ENCODE measurements around the gene TRAK1. TPM values are rescaled to one million over a fixed set of nuclear protein-coding genes. Genes with fewer than 3 reads are reported as not detected.

Gene TRAK1
- total RNA-seq, 1 donor from 2014 or later: 49.2 TPM

DNA sequence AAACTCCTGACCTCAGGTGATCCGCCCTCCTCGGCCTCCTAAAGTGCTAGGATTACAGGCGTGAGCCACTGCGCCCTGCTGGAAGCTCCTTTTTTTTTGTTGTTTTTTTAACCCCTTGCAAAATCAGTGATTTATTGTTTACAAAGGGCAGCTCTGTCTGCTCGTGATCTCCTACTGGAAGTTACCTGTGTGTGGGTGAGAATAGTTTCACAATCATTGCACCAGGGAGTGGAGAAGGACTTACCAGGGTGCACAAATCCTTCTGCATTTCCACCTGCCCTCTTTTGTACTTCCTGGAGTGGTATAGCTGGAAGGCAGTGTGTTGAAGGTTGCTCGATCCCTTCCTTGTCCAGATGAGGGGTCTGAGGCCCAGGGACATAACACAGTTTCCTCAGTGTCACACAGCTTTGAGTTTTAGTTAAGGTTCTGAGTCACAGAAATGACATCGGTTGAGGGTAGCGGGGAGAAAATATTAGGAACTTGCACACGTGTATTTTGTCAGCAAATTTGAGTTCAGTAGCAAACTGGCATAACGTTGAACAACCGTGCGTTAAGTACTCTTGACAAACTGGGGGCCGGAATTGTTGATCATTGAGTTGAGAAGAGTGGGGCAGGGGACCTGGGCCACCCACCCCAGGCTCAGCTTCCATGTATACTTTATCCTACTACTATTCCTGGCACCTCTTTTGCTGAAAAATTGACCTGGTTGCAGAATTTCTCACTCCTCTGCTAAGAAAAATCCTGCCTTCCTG lies 11.3 kb upstream of the TRAK1 start:
- Mint-ChIP-seq H3K36me3 (peaks cover 9% of the 10 kb centered on the region), H3K27me3 (no peaks in the 10 kb centered on the region), H3K9me3 (no peaks in the 10 kb centered on the region), H3K27ac (peak overlapping the region; percentile 80), H3K4me1 (ENCODE audit: unreplicated experiment) (peaks cover 22% of the 10 kb centered on the region), H3K4me3 (peak overlapping the region; percentile 7)
- TF ChIP-seq, protein P1, sequence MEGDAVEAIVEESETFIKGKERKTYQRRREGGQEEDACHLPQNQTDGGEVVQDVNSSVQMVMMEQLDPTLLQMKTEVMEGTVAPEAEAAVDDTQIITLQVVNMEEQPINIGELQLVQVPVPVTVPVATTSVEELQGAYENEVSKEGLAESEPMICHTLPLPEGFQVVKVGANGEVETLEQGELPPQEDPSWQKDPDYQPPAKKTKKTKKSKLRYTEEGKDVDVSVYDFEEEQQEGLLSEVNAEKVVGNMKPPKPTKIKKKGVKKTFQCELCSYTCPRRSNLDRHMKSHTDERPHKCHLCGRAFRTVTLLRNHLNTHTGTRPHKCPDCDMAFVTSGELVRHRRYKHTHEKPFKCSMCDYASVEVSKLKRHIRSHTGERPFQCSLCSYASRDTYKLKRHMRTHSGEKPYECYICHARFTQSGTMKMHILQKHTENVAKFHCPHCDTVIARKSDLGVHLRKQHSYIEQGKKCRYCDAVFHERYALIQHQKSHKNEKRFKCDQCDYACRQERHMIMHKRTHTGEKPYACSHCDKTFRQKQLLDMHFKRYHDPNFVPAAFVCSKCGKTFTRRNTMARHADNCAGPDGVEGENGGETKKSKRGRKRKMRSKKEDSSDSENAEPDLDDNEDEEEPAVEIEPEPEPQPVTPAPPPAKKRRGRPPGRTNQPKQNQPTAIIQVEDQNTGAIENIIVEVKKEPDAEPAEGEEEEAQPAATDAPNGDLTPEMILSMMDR (conservative IDR thresholded peaks at IDR 0.05): no peak
- DNase-seq (ENCODE audit: extremely low spot score, unreplicated experiment): no peak

DNA sequence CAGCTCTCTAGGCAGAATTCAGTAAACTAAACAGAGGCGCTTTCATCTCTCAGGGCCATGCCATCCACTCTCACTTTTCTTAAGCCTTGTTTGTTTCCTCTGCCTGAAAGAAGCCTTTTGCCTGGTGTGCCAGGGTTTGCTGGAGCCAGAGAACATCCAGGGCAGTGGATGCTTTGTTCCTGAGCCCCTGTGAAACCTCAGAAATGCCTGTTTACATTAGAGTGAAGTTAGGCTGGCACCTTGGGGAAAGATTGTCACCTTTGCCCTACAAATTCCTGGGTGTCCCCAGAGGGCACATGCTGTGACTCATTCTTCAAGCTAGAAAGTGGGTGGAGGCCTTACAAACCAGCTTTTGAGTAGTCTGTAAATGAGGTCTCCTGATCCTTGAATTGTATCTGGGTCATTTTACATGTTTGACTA lies 10.7 kb upstream of the TRAK1 start:
- no peak for DNase-seq (ENCODE audit: extremely low spot score, unreplicated experiment)
- peak overlapping the region; percentile 80 for H3K27ac Mint-ChIP-seq
- TF ChIP-seq, protein P1 (conservative IDR thresholded peaks at IDR 0.05): no peak
- H3K9me3 Mint-ChIP-seq: no peaks in the 10 kb centered on the region
- peaks cover 9% of the 10 kb centered on the region for H3K36me3 Mint-ChIP-seq
- H3K4me1 Mint-ChIP-seq (ENCODE audit: unreplicated experiment): peaks cover 25% of the 10 kb centered on the region
- H3K4me3 Mint-ChIP-seq: peak overlapping the region; percentile 59
- H3K27me3 Mint-ChIP-seq: no peaks in the 10 kb centered on the region

DNA sequence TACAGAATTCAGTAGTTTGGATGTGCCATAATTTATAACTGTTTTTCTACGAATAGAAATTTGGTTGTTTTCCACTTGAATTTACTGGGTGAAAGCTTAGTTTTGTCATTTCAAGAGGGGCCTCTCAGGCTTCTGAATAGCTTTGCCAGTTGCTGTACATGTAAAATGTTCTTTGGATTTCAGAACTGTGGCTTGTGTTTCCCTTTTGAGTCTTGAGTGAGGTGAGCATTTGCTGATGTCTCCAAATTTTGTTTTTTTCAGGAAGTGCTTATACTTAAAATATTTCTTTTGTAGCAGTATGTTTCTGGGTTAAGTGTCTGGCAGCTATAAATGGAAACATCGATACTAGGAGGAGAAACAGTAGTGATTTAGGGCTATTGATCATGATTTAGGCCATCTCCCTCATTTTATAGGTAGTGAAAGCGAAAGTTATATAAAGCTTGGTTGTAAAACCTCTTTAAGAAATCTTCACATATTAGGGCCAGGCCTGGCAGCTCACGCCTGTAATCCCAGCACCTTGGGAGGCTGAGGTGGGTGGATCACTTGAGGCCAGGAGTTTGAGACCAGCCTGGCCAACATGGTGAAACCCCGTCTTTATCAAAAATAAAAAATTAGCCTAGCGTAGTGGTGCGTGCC lies 9.2 kb upstream of the TRAK1 start:
- H3K36me3 Mint-ChIP-seq: peaks cover 3% of the 10 kb centered on the region
- H3K27ac Mint-ChIP-seq: peak overlapping the region; percentile 37
- no peak overlapping the region for H3K4me3 Mint-ChIP-seq
- TF ChIP-seq, protein P1 (conservative IDR thresholded peaks at IDR 0.05): no peak
- no peak for DNase-seq (ENCODE audit: extremely low spot score, unreplicated experiment)
- no peaks in the 10 kb centered on the region for H3K27me3 Mint-ChIP-seq
- no peaks in the 10 kb centered on the region for H3K9me3 Mint-ChIP-seq
- peaks cover 31% of the 10 kb centered on the region for H3K4me1 Mint-ChIP-seq (ENCODE audit: unreplicated experiment)

DNA sequence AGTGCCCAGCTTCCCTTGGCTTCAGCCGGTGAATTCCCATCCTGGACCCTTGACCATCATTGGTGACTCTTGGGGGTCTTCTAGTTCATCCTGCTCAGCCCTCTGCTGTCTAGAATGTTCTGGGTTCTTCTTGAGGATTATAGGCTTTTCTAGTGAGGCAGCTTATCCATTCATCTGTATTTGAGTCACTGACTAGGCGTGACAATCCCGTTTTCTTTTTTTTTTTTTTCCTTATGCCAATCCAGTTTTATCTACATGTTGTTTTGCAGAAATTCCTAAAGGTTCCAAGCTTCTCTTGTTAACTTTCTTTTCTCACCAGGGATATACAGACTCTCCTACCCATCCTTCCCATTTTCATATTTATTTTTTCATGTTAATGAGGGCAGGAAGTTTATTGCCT lies 6.6 kb upstream of the TRAK1 start:
- Mint-ChIP-seq H3K27me3 (no peaks in the 10 kb centered on the region), H3K36me3 (peaks cover 2% of the 10 kb centered on the region), H3K27ac (no peak overlapping the region), H3K4me3 (no peak overlapping the region), H3K9me3 (no peaks in the 10 kb centered on the region), H3K4me1 (ENCODE audit: unreplicated experiment) (peaks cover 27% of the 10 kb centered on the region)
- TF ChIP-seq, protein P1 (conservative IDR thresholded peaks at IDR 0.05): no peak
- DNase-seq (ENCODE audit: extremely low spot score, unreplicated experiment): no peak

DNA sequence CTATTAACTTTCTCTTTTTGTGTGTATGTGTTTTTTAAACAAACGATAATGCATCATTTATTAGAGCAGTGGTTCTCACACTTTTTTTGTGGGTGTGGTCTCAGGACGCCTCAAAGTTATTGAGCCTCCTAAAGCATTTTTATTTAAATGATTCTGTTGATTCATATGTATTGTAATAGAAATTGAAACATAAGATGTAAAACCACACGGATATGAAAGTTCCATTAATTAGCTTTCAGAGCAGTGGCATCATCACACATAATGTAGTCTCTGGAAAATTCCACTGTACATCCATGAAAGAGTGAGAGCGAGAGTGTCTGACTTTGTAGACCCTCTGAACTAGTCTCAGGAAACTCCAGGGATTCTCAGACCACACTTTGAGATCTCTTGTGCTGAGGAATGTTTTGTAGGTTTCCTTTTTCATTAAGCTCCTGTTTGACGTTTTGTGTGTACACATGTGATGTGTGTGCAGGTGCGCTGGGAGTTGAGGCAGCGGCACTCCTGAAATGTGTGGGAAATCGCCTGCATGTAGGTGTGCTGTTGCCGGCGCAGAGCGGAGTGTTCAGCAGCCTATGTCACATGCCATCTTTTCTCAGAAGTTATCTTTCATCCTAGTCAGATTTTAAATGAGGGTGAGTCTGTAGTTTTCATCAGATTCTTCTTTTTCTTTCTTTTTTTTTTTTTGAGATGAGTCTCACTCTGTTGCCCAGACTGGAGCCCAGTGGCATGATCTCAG lies 5.3 kb upstream of the TRAK1 start:
- H3K36me3 Mint-ChIP-seq: peaks cover 9% of the 10 kb centered on the region
- peaks cover 18% of the 10 kb centered on the region for H3K4me1 Mint-ChIP-seq (ENCODE audit: unreplicated experiment)
- H3K9me3 Mint-ChIP-seq: no peaks in the 10 kb centered on the region
- H3K4me3 Mint-ChIP-seq: no peak overlapping the region
- H3K27ac Mint-ChIP-seq: no peak overlapping the region
- TF ChIP-seq, protein P1 (conservative IDR thresholded peaks at IDR 0.05): no peak
- no peak for DNase-seq (ENCODE audit: extremely low spot score, unreplicated experiment)
- no peaks in the 10 kb centered on the region for H3K27me3 Mint-ChIP-seq

All from type B pancreatic cell (in vitro differentiated cells).